Stimulated activated CD4-positive, alpha-beta T cell treated with anti-CD3 and anti-CD28 coated beads, Interleukin-15, amount 100 ng/mL, for 24 hours (primary cell): Measurements from ENCODE around the gene FOXM1.
"Not testable (repeated sequence)": the region's sequence is repeated elsewhere in the genome, so short reads cannot be mapped to it uniquely, and the experiment has no call there.

Experiments used
- DNase-seq: peaks from one replicate; pipeline ENCODE4 v3.0.0-alpha.2; 2020

Gene FOXM1

DNA sequence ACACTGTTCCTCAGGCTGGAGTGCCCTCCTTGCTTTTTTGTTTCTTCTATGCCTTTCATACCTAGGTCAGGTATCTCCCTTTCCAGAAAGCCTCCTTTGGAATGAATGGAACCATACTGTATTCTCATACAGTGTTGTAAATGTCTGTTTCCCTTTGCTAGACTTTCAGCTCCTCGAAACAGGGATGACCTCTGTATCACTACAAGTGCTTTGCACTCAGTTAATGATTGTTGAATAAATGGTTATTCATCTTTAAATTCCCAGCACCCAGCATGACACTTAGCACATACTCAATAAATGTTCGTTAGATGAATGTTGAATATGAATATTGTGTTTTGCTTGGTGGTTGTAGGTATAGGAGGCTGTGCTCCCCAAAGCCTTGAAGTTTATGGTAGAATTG is 7.8 kb upstream of the FOXM1 start:
- no peak for DNase-seq

DNA sequence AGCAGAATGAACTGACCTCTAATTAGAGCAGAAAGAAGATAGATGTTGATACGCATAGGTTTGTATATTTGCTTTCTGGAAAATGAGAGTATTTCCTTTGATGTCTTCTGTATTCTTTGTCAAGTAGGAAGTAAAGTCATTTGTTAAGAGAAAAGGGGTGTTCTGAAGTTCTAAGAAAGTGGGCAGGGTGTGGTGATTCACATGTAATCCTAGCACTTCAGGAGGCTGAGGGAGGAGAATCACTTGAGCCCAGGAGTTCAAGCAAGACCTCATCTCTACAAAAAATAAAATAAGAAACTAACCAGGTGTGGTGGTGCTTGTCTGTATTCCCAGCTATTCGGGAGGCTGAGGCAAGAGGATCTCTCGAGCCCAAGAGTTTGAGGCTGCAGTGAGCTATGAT is 2.9 kb upstream of the FOXM1 start:
- DNase-seq: no peak

DNA sequence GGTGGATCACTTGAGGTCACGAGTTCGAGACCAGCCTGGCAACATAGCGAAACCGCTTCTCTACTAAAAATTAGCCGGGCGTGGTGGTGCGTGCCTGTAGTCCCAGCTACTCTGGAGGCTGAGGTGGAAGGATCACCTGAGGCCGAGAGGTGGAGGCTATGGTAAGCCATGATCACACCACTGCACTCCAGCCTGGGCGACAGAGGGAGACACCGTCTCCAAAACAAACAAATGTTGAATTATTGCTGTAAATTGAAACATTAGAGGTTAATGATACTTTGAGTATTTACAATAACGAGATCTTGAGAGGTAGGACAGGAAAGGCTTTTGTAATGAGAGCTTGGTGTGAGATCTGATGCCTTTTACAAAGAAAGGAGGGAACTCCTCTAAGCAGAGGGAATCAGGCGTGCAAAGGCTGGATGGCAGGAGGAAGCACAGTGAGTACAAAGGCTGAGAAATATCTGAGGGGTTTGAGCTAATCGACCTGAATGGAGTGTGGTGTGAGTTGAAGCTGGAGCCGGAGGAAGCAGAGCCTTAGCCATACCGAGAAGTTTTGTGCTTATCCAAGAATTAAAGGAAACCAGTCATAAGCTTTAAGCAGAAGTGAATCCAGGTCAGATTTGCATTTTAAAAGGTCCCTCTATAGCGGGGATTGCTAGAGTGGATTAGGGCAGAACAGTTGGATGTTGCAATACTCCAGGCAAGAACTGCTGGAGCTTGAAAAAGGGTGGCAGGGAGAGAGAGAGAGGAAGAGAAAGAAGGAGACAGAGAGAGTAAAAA is 1.2 kb upstream of the FOXM1 start:
- no peak for DNase-seq

DNA sequence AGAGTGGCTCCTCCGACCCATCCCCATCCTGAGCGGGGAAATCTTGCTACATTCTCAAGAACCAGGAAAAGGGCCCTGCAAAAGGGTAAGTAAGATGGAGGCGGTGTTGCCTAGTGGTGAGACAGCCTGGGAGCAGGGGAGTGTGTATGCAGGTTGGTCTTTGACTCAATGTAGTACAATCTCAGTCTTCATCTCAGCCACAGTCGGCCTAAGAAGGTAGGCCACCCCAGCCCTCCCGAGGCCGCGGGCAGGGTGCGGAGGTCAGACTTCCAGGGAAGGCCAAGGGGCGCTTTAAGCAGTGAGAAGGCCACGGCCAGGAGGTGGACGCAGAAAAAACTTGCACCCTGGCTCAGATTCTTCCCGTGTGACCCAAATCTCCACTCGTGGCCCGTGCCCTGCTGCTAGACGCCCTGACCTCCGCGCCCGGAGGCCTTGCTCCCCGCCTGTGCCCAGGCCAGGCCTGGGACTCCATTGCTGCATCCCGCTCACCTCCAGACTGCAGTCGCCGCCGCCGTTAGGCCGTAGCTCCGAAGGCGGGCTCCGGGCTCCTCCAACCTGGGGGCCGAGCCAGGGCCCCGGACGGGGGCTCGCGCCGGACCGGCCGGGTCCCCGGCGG is 435 bp downstream of the FOXM1 start:
- peak; percentile 48 for DNase-seq

- DNase-seq: not testable (repeated sequence)
Measured at GRCh38 chr12:2868986-2869632, 7.9 kb downstream of the FOXM1 start.

DNA sequence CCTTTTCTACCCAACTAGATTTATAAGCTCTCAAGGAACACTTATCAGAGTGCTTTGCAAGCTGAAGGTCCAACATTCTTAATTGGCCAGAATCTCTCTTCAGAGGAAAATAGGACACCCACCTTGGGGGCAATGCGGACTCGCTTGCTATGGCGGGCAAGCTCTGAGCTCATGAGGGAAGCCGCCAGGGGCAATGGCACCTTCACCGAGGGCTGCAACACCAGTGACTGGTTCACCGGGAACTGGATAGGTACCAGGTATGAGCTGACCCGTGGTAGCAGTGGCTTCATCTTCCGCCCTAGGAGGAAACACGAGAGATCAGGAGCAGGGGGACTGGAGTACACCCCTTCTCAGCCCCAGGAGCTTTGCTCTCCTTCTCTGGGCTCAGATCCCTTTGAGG is 12.8 kb downstream of the FOXM1 start:
- no peak for DNase-seq

DNA sequence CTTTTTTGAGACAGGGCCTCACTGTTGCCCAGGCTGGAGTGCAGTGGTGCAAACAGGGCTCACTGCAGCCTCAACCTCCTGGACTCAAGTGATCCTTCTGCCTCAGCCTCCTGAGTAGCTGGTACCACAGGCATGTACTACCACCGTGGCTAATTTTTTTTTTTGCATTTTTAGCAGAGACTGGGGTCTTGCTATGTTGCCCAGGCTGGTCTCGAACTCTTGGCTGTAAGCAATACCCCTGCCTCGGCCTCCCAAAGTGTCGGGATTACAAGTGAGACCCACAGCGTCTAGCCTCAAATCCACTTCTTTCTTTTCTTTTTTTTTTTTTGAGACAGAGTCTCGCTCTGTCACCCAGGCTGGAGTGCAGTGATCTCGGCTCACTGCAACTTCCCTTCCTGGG is 13.6 kb downstream of the FOXM1 start:
- DNase-seq: not testable (repeated sequence)

GRCh38 chr12:2862876-2863275 is 14.1 kb downstream of the FOXM1 start:
- DNase-seq: no peak

GRCh38 chr12:2860170-2860569 is 16.8 kb downstream of the FOXM1 start:
- no peak for DNase-seq

GRCh38 chr12:2858944-2859421 is 18.0 kb downstream of the FOXM1 start:
- DNase-seq: no peak

- no peak for DNase-seq
Measured at GRCh38 chr12:2858334-2858733, 18.6 kb downstream of the FOXM1 start.

DNA sequence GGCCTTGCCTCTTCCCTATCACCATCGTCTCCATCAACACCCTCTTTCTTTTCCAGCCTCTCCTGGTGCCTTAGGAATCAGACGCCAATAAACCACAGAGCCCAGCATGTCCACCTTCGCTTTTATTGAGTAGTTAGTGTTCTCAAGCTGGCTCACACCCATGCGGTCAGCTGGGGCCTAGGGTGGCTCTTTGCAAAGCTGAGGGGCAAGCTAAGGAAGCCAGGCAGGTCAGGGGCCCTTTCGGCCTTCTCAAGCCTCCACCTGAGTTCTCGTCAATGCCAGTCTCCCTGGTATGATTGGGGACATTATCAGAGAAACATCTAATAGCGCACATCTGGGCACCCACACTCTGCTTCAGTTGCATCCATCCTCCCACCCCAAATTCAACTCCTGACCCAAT is 19.4 kb downstream of the FOXM1 start:
- no peak for DNase-seq

DNA sequence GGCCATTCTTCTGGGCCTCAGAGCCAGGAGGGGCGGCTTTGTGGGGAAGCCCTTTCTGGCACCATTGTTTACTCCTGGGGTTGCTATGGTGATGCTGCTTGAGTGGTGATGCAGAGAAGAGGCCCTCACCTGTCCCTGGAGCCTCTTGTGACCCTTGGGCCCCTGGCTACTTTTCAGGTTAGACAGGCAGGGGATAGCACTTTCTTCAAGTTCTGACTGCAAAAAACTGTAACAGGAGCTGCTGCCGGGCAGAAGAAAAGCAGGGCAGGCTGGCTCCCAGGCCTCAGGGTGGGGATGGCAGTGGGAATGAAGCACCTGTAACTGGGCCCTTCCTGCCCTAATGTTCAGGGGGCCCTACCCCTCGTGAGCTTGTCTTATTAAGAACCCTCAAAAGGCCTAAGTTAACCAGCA is 19.9 kb downstream of the FOXM1 start, which contains the start of gene TEX52:
Gene TEX52 (minus strand): TSS at position 19 of the 411 bp plus-strand sequence. CDS start 13 bp downstream, at position 6.
- no peak for DNase-seq

DNA sequence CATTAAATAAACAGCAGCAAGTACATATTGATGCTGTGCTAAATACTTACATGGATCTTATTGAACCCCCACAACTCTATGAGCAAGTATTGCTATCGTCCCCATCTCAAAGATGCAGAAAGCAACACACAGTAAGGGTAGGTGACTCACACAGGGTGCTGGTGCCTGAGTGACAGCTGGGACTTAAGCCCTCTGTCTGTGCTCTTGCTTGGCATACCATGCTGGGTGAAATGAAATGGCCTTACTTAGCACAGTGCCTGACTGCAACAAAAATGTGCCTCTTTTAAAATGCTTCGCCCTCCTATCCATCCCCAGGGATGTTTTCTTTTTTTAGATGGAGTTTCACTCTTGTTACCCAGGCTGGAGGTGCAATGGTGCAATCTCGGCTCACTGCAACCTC is 20.9 kb downstream of the FOXM1 start:
- no peak for DNase-seq

DNA sequence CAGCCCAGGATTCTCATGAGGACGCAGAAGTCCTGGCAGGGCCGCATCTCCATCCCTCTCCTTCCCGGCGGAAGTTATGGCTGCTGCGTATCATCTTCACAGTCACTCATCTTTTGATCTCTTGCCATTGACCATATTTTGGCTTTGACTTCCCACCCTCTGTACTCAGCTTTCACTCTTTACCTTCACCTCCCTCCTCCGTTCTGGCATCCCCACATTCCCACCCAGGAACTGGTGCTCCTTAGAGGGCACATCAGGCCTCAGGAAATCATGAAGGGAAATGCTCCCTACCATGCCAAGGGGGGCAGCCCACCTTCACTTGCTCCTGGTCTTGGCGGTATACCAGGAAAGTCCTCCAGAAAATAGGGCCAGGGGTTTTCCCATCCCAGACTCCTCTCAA is 21.4 kb downstream of the FOXM1 start:
- DNase-seq: no peak

- no peak for DNase-seq
Measured at GRCh38 chr12:2854669-2855453, 22.1 kb downstream of the FOXM1 start.

DNA sequence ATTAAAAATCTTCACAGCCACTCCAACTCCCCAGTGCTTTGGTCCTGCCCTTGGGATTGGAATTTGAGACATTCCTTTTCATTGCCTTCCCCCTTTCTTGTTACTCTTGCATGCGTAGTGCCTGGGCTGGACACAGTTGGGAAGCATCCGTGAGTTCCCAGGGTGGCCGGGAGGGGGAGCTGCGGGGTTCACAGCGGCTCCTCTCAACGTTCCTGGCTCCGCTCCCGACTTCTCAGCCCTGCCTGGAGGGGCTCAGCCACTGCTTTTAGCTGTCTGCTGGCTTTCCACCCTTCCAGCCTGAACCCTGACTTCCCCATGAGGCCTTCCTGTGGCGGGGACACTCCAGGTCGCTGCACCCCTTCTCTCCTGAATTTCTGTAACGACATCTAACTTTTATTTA is 23.3 kb downstream of the FOXM1 start:
- peak; percentile 70 for DNase-seq

DNA sequence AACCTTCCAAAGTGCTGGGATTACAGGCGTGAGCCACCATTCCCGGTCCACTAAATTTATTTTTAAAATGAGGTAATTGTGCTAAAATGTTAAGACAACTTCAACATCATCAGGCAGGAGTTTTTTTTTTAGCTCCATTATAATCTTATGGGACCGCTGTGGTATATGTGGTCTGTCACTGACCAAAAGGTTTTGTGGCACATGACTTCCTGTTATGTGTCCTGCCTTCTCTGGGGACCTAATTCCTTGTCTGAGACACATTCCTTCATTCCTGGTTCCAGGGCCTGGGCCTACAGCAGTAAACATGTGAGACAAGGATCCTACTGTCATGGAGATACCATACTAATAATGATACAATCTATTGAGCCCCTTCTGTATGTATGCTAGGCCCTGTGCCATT is 25.0 kb downstream of the FOXM1 start:
- DNase-seq: no peak

GRCh38 chr12:2845280-2845679 is 31.7 kb downstream of the FOXM1 start:
- DNase-seq: no peak

- DNase-seq: no peak
Measured at GRCh38 chr12:2844786-2845185, 32.2 kb downstream of the FOXM1 start.

DNA sequence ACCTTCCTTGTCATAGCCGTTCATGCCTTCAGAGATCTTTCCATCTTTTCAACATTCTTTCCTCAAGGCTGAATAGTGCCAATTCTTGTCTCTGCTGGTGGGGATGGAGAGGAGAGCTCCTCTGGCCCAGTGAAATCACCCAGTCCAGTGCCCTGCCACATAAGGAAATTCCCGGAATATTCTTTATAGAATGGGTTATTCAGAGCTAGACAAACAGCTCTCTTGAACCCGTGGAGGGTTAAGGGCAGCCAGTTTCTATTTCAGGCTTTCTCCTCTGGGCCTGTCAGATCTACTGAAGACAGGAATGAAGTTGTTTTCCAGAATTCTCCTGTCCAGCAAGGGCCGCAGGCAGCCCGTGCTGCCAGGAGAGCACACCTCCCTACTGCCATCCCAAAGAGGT is 34.0 kb downstream of the FOXM1 start:
- DNase-seq: no peak

GRCh38 chr12:2841056-2841650 is 35.8 kb downstream of the FOXM1 start:
- no peak for DNase-seq

DNA sequence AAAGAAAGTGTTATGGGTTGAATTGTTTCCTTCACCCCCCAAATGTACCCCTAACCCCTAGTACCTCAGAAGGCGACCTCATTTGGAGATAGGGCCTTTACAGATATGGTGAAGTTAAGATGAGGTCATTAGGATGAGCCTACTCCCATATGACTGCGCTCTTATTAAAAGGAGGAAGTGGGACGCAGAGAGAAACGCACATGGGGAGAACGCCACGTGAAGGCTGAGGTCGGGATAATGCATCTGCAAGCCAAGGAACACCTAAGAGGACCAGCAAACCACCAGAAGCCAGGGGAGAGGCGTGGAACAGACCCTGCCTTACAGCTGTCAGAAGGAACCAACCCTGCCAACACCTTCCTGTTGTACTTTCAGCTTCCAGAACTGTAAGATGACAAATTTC is 40.4 kb downstream of the FOXM1 start:
- DNase-seq: no peak
